ENCODE measurements around the gene TTC24. TPM values are rescaled to one million over a fixed set of nuclear protein-coding genes. Genes with fewer than 3 reads are reported as not detected.

TTC24 gene
- total RNA-seq, 1 donor from 2014 or later: not detected

GRCh38 chr1:156591432-156592157 lies 12.1 kb downstream of the TTC24 start, which contains the start of gene NAXE:
Gene NAXE, plus strand, starts transcription at chr1:156591776. Its CDS starts 29 bp downstream, at chr1:156591805.
- no peaks in the 10 kb centered on the region for H3K27me3 ChIP-seq (ENCODE audit: low read depth)
- no peaks in the 10 kb centered on the region for H3K9me3 ChIP-seq
- ATAC-seq (peak; percentile 96 to 98), DNase-seq (peak; percentile 83)
- no peak for TF ChIP-seq CTCF (IDR thresholded peaks at IDR 0.05)
- peak within 1 kb of the TSS; percentile 85 for H3K4me3 ChIP-seq
- peak within 1 kb of the TSS; percentile 83 for H3K27ac ChIP-seq
- H3K4me1 ChIP-seq: peaks cover 18% of the 10 kb centered on the region
- H3K36me3 ChIP-seq: peaks cover 32% of the 10 kb centered on the region
- intact Hi-C loops (cut with DNase I): no loop called here

GRCh38 chr1:156592158-156592909 lies 12.8 kb downstream of the TTC24 start:
- H3K27ac ChIP-seq: peak overlapping the region; percentile 83
- peak overlapping the region; percentile 85 for H3K4me3 ChIP-seq
- H3K9me3 ChIP-seq: no peaks in the 10 kb centered on the region
- H3K4me1 ChIP-seq: peaks cover 18% of the 10 kb centered on the region
- H3K36me3 ChIP-seq: peaks cover 40% of the 10 kb centered on the region
- H3K27me3 ChIP-seq (ENCODE audit: low read depth): no peaks in the 10 kb centered on the region
- no peak for DNase-seq
- intact Hi-C loops (cut with DNase I): no loop called here
- no peak for ATAC-seq
- TF ChIP-seq CTCF (IDR thresholded peaks at IDR 0.05): no peak

GRCh38 chr1:156592910-156593660 lies 13.6 kb downstream of the TTC24 start:
- Histone ChIP-seq H3K36me3 (peaks cover 47% of the 10 kb centered on the region), H3K4me1 (peaks cover 18% of the 10 kb centered on the region), H3K9me3 (no peaks in the 10 kb centered on the region), H3K4me3 (no peak overlapping the region), H3K27me3 (ENCODE audit: low read depth) (no peaks in the 10 kb centered on the region), H3K27ac (no peak overlapping the region)
- TF ChIP-seq CTCF (IDR thresholded peaks at IDR 0.05): no peak
- ATAC-seq (no peak), DNase-seq (no peak)
- intact Hi-C loops (cut with DNase I): no loop called here

GRCh38 chr1:156593661-156593989 lies 14.1 kb downstream of the TTC24 start:
- intact Hi-C loops (cut with DNase I): no loop called here
- ATAC-seq (no peak), DNase-seq (no peak)
- Histone ChIP-seq H3K4me1 (peaks cover 18% of the 10 kb centered on the region), H3K27me3 (ENCODE audit: low read depth) (no peaks in the 10 kb centered on the region), H3K4me3 (no peak overlapping the region), H3K9me3 (no peaks in the 10 kb centered on the region), H3K27ac (no peak overlapping the region), H3K36me3 (peaks cover 53% of the 10 kb centered on the region)
- no peak for TF ChIP-seq CTCF (IDR thresholded peaks at IDR 0.05)

GRCh38 chr1:156594190-156594589 lies 14.7 kb downstream of the TTC24 start:
- Histone ChIP-seq H3K36me3 (peaks cover 57% of the 10 kb centered on the region), H3K4me1 (peaks cover 18% of the 10 kb centered on the region), H3K9me3 (no peaks in the 10 kb centered on the region), H3K4me3 (no peak overlapping the region), H3K27ac (no peak overlapping the region), H3K27me3 (ENCODE audit: low read depth) (no peaks in the 10 kb centered on the region)
- DNase-seq: no peak
- intact Hi-C loops (cut with DNase I): no loop called here
- ATAC-seq: no peak
- TF ChIP-seq CTCF (IDR thresholded peaks at IDR 0.05): no peak
